ENCODE measurements around the gene SBSN. TPM values are rescaled to one million over a fixed set of nuclear protein-coding genes. Genes with fewer than 3 reads are reported as not detected.

Gene SBSN, protein sequence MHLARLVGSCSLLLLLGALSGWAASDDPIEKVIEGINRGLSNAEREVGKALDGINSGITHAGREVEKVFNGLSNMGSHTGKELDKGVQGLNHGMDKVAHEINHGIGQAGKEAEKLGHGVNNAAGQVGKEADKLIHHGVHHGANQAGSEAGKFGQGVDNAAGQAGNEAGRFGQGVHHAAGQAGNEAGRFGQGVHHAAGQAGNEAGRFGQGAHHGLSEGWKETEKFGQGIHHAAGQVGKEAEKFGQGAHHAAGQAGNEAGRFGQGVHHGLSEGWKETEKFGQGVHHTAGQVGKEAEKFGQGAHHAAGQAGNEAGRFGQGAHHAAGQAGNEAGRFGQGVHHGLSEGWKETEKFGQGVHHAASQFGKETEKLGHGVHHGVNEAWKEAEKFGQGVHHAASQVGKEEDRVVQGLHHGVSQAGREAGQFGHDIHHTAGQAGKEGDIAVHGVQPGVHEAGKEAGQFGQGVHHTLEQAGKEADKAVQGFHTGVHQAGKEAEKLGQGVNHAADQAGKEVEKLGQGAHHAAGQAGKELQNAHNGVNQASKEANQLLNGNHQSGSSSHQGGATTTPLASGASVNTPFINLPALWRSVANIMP
- not detected in 2 replicates for total RNA-seq (2014; rRNA removed; shearing (Covaris generic))

DNA sequence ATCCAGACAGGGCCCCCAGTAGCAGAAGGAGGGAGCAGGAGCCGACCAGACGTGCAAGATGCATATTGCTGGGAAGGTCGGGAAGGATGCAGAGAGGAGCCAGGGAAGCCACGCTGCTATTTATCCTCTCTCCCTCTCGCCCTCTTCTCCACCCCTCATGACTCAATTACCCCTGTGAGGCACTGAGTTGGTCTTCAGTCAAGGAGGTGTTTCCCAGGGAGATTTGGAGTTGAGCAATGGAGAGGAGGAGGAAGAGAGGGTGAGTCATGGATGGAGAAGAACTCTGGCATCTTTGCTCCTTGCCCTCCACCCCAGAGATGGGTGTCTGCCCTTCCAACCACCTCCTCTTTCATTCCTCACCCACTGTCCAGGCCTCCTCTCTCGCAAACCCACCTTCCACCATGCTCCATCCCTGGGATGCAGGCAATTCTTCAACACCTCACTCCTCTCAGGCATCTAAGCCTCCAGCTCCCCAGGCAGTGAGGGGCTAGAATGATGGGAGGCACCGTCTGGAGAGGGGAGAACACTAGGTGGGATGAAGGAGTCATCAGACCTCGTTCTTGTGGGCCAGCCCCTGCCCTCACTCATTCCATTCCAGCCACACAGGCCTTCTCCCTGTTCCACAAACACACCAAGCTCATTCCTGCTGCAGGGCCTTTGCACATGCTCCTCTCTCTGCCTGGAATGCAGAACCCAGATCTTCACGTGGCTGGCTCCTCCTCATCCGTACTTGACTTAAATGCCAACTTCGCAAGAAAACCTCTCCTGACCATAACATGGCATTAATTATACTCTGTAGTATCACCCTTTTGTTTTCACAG is at the start of gene SBSN:
SBSN (minus strand) TSS at position 94 of the 821 bp plus-strand sequence; CDS start at position 64, 30 bp downstream.
- DNase-seq: no peak
- H3K27me3 ChIP-seq: peaks cover 41% of the 10 kb centered on the region
- no peak within 1 kb of the TSS for H3K27ac ChIP-seq
- H3K4me3 ChIP-seq: no peak within 1 kb of the TSS
- no peaks in the 10 kb centered on the region for H3K9me3 ChIP-seq (replicated peaks)
- H3K4me1 ChIP-seq: no peaks in the 10 kb centered on the region
- H3K36me3 ChIP-seq: no peaks in the 10 kb centered on the region

DNA sequence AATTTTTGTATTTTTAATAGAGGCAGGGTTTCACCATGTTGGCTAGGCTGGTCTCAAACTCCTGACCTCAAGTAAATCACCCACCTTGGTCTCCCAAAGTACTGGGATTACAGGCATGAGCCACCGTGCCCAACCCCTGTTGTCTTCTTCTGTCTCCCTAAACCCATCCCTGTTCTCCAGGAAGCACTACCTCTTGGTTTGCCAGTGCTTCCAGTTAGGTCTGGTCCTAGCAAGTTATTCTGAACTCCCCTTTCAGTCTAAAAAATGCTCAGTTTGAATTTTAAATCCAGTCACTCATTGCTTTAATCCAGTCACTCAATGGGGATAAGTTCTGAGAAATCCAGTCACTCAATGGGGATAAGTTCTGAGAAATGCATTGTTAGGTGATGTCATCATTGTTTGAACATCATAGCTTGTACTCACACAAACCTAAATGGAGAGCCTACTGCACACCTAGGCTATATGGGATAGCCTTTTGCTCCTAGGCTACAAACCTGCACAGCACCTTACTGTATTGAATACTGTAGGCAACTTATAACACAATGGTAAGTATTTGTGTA is 43.4 kb upstream of the SBSN start:
- no peaks in the 10 kb centered on the region for H3K4me1 ChIP-seq
- H3K4me3 ChIP-seq: no peak overlapping the region
- H3K27me3 ChIP-seq: peaks cover 10% of the 10 kb centered on the region; the same call in 1 of the 2 replicates
- H3K27ac ChIP-seq: no peak overlapping the region
- no peaks in the 10 kb centered on the region for H3K36me3 ChIP-seq
- H3K9me3 ChIP-seq (replicated peaks): peaks cover 14% of the 10 kb centered on the region
- no peak for DNase-seq

DNA sequence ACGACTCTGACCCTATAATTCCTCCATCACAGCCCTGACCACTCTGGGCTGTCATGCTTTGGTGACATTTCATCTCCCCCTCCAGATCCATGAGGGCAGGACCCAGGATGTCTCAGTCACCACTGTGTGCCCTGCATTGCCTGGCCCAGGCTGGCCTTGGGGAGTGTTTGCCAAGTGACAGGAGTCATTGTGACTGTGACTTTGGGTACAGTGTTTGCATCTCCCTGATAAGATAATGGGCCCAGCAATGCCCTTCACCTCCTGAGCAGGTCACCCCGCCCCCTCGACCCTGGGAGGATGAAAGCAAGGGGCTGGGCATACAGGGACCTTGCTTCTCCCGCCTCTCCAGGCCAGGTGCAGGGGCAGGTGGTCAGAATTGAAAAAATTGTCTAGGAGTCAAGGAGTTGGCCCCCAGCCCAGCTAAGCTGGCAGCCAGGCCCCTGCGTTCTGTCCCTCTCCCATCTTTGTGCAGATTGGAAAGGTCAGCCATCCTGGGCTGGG is 41.2 kb upstream of the SBSN start:
- no peak for DNase-seq
- Histone ChIP-seq H3K27ac (no peak overlapping the region), H3K9me3 (replicated peaks) (no peaks in the 10 kb centered on the region), H3K4me3 (no peak overlapping the region), H3K4me1 (no peaks in the 10 kb centered on the region), H3K36me3 (no peaks in the 10 kb centered on the region), H3K27me3 (peaks cover 10% of the 10 kb centered on the region; the same call in 1 of the 2 replicates)

DNA sequence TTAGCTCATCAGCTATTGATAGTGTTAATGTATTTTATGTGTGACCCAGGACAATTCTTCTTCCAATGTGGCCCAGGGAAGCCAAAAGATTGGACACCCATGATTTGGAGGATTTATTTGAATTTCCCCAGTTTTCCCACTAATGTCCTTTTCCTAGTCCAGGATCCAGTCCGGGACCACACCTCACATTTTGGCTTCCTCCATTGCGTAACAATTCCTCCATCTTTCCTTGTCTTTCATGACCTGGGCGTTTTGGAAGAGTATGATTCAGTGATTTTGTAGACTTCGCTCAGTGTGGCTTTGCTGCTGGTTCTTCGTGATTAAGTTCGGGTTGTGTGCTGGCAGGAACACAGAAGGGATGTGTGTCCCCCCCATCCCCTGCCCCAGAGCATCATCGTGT is 38.6 kb upstream of the SBSN start:
- no peaks in the 10 kb centered on the region for H3K36me3 ChIP-seq
- H3K27ac ChIP-seq: no peak overlapping the region
- no peaks in the 10 kb centered on the region for H3K4me1 ChIP-seq
- H3K27me3 ChIP-seq: peaks cover 10% of the 10 kb centered on the region; the same call in 1 of the 2 replicates
- H3K9me3 ChIP-seq (replicated peaks): no peaks in the 10 kb centered on the region
- no peak for DNase-seq
- no peak overlapping the region for H3K4me3 ChIP-seq

DNA sequence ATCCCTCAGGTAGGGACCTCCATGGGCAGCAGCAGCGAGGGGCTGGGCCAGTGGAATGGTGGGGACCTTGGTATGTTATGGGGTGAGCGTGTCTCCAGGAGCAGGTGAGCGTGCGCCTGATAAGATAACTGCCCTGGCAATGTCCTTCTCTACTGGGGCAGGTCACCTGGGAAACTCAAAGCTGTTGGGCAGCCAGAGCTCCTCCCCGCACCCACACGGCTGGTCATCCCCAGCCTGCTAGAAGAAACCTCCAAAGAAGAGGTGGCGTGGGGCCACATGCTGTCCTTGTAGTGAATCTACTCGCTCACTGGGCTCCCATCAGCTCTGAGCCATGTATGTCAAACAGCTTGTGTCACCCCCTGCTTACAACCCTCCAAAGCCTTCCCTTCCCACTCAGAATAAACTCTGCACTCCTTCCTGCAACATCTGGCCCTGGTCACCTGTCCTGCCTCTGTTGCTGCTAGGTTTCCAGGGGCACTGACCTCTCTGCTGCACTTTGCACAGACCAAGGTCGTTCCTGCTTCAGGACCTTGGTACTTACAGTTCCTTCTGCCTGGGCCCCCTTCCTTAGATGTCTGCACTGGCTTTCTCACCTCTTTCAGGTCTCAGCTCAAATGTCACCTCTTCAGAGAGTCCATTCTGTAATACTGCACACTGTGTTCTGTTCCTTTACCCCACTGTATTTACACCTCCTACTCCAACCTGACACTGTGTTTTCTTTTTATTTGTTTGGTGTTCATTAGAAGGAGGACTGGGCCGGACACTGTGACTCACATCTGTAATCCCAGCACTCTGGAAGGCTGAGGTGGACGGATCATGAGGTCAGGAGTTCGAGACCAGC is 37.1 kb upstream of the SBSN start:
- no peaks in the 10 kb centered on the region for H3K36me3 ChIP-seq
- H3K27me3 ChIP-seq: peaks cover 10% of the 10 kb centered on the region; the same call in 1 of the 2 replicates
- H3K4me3 ChIP-seq: no peak overlapping the region
- no peak for DNase-seq
- no peak overlapping the region for H3K27ac ChIP-seq
- no peaks in the 10 kb centered on the region for H3K9me3 ChIP-seq (replicated peaks)
- no peaks in the 10 kb centered on the region for H3K4me1 ChIP-seq

DNA sequence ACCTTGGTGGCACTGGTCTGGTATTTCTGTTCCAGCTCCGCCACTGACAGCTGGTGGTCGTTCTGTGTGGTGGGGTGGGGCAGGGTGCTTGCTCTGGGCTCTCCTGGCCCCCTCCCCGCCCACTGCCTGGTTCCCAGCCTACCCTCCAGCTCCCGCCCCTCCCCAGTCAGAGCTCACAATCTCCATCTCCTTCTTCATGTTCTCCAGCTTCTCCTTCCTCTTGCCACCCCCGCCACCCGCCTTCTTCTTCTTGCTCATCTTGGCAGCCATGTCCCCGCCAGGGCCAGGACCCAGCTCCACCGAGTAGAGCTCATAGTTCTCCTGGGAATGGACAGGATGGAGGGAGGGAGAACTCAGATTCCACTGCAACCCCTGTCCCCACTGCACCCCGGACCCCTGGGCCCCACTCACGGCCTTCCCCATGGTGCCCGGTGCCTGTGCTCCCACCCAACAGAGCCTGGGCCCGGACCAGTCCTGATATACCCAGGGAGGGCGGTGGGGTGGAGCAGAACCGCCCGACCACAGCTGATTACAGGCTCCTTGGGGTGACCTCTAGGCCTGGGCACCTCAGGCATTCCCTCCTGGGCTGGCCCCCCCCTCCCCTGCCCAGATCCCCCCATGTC is 35.2 kb upstream of the SBSN start, which contains the start of gene ATP4A:
ATP4A (minus strand) TSS at position 452 of the 623 bp plus-strand sequence; CDS start at position 423, 29 bp downstream.
- no peak within 1 kb of the TSS for H3K27ac ChIP-seq
- 0 out of 2 replicates have a peak, but pooled peaks cover 2% of the 10 kb centered on the region for H3K27me3 ChIP-seq
- no peaks in the 10 kb centered on the region for H3K36me3 ChIP-seq
- DNase-seq: no peak
- no peaks in the 10 kb centered on the region for H3K9me3 ChIP-seq (replicated peaks)
- H3K4me3 ChIP-seq: no peak within 1 kb of the TSS
- H3K4me1 ChIP-seq: no peaks in the 10 kb centered on the region

DNA sequence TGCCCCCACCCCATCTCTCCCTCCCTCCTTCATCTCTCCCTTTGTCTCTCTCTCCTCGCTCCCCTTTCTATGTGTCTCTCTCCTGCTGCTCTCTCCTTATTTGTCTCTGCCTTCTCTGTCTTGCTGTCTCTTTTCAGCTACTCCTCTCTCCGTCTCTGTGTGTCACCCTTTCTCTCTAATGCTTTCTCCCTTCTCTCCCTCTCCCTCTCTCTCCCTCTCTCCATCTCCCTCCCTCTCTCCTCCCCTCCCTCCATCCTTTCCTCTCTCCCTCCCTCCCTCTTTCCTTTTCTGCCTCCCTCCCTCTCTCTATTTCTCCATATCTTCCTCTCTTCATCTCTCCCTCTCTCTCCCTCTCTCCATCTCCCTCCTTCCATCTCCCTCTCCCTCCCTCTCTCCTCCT is 34.7 kb upstream of the SBSN start:
- DNase-seq: no peak
- H3K4me1 ChIP-seq: no peaks in the 10 kb centered on the region
- H3K27ac ChIP-seq: no peak overlapping the region
- 0 out of 2 replicates have a peak, but pooled peaks cover 1% of the 10 kb centered on the region for H3K27me3 ChIP-seq
- no peak overlapping the region for H3K4me3 ChIP-seq
- no peaks in the 10 kb centered on the region for H3K36me3 ChIP-seq
- H3K9me3 ChIP-seq (replicated peaks): no peaks in the 10 kb centered on the region

DNA sequence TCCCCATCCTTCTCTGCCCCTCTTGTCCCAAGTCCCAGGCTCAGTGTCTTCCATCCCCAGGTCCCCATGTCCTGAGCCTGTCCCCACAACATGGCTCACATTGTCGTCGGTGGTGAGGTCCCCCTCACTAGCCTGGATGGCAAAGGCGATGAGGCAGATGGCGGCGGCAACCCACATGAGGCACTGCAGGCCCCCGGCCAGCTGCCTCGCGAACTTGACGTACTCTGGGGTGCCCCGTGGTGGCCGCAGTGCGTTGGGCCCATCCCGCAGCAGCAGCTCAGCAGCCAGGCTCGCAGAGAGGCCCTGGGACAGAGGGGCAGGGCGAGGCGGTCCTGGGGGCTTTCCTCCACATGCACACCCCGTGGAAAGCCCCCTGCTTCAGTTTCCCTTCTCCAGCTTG is 34.2 kb upstream of the SBSN start:
- Histone ChIP-seq H3K4me3 (no peak overlapping the region), H3K36me3 (no peaks in the 10 kb centered on the region), H3K27ac (no peak overlapping the region), H3K4me1 (no peaks in the 10 kb centered on the region), H3K9me3 (replicated peaks) (no peaks in the 10 kb centered on the region), H3K27me3 (no peaks in the 10 kb centered on the region)
- DNase-seq: no peak

DNA sequence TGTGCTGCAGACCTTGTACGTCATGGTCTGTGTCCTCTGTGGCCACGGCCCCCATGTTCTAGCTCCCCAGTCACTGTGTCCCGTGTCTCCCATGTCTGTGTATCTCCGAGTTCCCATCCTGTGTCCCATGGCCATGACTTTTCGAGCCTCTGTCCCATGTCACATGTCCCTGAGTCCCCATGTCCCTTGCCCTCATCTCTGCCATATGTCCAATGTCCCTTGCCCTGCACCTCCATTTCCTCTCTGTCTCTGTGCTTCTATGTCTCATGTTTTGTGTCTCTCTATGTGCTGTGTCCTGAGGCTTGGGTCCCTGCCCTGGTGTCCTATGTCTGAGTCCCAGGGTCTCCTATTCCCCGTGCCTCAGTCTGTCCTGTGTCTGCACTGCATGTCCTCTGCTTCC is 33.3 kb upstream of the SBSN start:
- Histone ChIP-seq H3K27me3 (no peaks in the 10 kb centered on the region), H3K27ac (no peak overlapping the region), H3K36me3 (no peaks in the 10 kb centered on the region), H3K4me3 (no peak overlapping the region), H3K9me3 (replicated peaks) (no peaks in the 10 kb centered on the region), H3K4me1 (no peaks in the 10 kb centered on the region)
- no peak for DNase-seq

DNA sequence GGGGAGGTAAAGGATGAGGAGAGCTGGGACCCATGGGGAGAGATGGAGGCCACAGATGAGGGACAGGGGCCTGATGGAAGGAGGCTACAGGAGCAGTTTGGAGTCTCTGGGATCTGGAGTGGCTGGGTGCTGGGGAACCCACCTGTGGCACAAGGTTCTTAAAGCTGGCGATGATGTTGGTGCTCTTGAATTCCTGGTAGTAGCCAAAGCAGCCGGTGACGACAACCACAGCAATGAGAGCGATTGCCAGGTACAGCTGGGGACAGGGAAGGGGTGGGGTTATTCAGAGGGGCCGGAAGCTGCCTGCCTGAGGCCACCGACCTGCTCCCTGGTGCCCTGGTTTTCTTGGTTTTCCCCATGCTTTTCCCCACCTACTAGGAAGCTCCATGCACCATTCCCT is 32.6 kb upstream of the SBSN start:
- Histone ChIP-seq H3K9me3 (replicated peaks) (no peaks in the 10 kb centered on the region), H3K36me3 (no peaks in the 10 kb centered on the region), H3K27me3 (no peaks in the 10 kb centered on the region), H3K4me1 (no peaks in the 10 kb centered on the region), H3K4me3 (no peak overlapping the region), H3K27ac (no peak overlapping the region)
- no peak for DNase-seq

DNA sequence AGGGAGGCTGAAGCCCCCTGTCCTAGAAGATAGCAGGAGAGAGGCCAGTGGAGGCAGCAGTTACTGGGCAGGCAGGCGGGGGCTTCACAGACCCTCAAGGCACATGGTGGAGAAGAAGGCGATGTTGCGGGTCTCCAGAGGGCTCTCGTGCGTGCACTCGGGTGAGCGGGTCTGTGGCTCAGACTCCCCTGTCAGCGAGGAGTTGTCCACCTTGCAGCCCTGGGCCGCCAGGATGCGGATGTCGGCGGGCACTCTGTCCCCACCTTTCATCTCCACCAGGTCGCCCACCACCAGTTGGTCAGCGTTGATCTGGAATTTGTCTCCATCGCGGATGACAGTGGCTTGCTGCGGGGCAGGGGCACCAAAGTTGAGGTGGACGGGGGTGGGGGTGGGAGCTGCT is 32.2 kb upstream of the SBSN start:
- Histone ChIP-seq H3K27ac (no peak overlapping the region), H3K4me1 (no peaks in the 10 kb centered on the region), H3K4me3 (no peak overlapping the region), H3K9me3 (replicated peaks) (no peaks in the 10 kb centered on the region), H3K36me3 (no peaks in the 10 kb centered on the region), H3K27me3 (no peaks in the 10 kb centered on the region)
- DNase-seq: no peak

DNA sequence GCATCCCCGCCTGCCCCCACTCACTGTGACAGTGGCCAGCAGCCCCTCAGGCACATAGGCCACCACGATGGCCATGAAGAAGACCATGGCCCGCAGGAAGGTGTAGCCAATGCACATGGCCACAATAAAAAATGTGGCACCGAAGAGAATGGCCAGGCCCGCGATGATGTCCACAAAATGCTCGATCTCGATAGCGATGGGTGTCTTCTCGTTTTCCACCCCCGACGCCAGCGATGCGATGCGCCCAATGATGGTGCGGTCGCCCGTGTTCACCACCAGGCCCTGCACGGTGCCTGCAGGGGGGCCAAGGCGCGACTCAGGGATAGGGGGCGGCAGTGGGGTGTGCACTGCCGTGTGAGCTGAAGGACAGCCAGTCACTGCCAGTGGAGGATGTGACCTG is 31.7 kb upstream of the SBSN start:
- no peaks in the 10 kb centered on the region for H3K4me1 ChIP-seq
- H3K27me3 ChIP-seq: no peaks in the 10 kb centered on the region
- H3K27ac ChIP-seq: no peak overlapping the region
- no peaks in the 10 kb centered on the region for H3K36me3 ChIP-seq
- no peak for DNase-seq
- H3K9me3 ChIP-seq (replicated peaks): no peaks in the 10 kb centered on the region
- no peak overlapping the region for H3K4me3 ChIP-seq

DNA sequence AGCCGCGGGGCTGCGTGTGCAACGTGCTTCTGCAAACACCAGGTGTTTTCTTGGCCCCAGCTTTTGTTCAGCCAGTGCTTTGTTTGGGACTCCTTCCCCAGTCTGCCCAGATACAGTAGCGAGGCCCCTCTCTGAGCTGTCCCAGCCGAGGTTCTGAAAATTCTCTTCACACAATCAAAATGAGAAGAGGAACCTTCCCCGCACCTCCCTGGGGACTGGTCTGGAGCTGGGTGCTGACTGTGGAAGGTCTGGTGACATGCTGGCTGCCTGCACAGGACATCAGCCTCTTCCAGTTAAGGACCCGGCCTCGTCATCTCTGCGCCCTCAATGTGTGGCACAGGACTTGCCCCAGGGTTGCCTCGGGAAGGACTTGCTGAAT is 31.2 kb upstream of the SBSN start:
- Histone ChIP-seq H3K4me3 (no peak overlapping the region), H3K36me3 (no peaks in the 10 kb centered on the region), H3K27me3 (no peaks in the 10 kb centered on the region), H3K9me3 (replicated peaks) (no peaks in the 10 kb centered on the region), H3K27ac (no peak overlapping the region), H3K4me1 (no peaks in the 10 kb centered on the region)
- DNase-seq: no peak

Data from SJCRH30 (cell line).